Measurements from ENCODE around the gene WBP1.

DNA sequence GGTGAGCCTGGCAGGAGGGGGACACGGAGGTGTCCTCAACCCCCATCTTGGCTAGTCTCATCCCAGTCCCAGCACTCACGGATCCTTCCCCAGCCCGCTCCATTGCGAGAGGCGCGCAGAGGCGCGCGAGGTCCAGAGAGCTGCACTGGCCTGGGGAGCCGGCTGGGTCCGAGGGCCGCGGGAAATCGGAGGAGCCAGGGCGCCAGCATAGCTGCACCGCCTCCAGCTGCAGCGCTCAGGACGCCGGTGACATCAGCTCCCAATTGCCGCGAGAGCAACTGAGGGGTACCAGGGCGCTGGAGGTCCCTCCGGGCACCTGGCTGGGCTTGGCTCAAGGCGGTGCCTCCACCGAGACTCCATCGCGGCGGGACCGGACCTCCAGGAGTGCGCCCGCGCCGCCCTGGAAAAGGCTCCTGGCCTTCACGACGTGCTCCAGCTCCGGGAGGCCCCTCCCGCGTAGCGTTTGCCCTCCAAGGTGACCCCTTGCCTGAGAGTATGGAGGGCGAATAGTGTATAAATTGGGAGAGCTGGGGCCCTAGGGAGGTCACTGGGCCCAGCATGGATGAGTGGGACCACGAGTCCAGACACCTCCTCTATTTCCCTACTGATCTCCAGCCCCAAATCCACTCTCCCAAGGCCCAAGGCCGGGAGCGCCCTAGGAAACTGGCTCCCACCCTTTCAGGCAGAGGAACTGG is 22.0 kb upstream of the WBP1 start:
- TF ChIP-seq, protein P1, sequence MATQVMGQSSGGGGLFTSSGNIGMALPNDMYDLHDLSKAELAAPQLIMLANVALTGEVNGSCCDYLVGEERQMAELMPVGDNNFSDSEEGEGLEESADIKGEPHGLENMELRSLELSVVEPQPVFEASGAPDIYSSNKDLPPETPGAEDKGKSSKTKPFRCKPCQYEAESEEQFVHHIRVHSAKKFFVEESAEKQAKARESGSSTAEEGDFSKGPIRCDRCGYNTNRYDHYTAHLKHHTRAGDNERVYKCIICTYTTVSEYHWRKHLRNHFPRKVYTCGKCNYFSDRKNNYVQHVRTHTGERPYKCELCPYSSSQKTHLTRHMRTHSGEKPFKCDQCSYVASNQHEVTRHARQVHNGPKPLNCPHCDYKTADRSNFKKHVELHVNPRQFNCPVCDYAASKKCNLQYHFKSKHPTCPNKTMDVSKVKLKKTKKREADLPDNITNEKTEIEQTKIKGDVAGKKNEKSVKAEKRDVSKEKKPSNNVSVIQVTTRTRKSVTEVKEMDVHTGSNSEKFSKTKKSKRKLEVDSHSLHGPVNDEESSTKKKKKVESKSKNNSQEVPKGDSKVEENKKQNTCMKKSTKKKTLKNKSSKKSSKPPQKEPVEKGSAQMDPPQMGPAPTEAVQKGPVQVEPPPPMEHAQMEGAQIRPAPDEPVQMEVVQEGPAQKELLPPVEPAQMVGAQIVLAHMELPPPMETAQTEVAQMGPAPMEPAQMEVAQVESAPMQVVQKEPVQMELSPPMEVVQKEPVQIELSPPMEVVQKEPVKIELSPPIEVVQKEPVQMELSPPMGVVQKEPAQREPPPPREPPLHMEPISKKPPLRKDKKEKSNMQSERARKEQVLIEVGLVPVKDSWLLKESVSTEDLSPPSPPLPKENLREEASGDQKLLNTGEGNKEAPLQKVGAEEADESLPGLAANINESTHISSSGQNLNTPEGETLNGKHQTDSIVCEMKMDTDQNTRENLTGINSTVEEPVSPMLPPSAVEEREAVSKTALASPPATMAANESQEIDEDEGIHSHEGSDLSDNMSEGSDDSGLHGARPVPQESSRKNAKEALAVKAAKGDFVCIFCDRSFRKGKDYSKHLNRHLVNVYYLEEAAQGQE (IDR thresholded peaks at IDR 0.05; ENCODE audit: low read depth, low read length): no peak
- TF ChIP-seq, protein P2, sequence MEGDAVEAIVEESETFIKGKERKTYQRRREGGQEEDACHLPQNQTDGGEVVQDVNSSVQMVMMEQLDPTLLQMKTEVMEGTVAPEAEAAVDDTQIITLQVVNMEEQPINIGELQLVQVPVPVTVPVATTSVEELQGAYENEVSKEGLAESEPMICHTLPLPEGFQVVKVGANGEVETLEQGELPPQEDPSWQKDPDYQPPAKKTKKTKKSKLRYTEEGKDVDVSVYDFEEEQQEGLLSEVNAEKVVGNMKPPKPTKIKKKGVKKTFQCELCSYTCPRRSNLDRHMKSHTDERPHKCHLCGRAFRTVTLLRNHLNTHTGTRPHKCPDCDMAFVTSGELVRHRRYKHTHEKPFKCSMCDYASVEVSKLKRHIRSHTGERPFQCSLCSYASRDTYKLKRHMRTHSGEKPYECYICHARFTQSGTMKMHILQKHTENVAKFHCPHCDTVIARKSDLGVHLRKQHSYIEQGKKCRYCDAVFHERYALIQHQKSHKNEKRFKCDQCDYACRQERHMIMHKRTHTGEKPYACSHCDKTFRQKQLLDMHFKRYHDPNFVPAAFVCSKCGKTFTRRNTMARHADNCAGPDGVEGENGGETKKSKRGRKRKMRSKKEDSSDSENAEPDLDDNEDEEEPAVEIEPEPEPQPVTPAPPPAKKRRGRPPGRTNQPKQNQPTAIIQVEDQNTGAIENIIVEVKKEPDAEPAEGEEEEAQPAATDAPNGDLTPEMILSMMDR (IDR thresholded peaks at IDR 0.05 in 2 of 3, conservative IDR thresholded peaks at IDR 0.05 in 1 of 3; ENCODE audit: control insufficient read depth in 2 of 3, extremely low read depth in 1 of 3, insufficient read depth in 1 of 3, low read depth in 3 of 3, low read length in 3 of 3): no peak
- TF ChIP-seq, protein P3, sequence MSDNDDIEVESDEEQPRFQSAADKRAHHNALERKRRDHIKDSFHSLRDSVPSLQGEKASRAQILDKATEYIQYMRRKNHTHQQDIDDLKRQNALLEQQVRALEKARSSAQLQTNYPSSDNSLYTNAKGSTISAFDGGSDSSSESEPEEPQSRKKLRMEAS (IDR thresholded peaks at IDR 0.05; ENCODE audit: low read depth, low read length): no peak
- TF ChIP-seq ATF7 (IDR thresholded peaks at IDR 0.05; ENCODE audit: low read depth) (no peak), CREB1 (IDR thresholded peaks at IDR 0.05; ENCODE audit: low read depth) (no peak), RCOR1 (conservative IDR thresholded peaks at IDR 0.05; ENCODE audit: low read depth, low read length) (no peak), HCFC1 (IDR thresholded peaks at IDR 0.05; ENCODE audit: low read length) (no peak), POLR2A (IDR thresholded peaks at IDR 0.05; ENCODE audit: low read depth, low read length) (no peak; the same call in 1 of the 2 replicates), MTA3 (IDR thresholded peaks at IDR 0.05; ENCODE audit: borderline replicate concordance, low read length) (no peak), SP1 (IDR thresholded peaks at IDR 0.05; ENCODE audit: low read depth, low read length) (no peak), EZH2 (IDR thresholded peaks at IDR 0.05; ENCODE audit: borderline replicate concordance, control insufficient read depth, low read depth, low read length) (no peak), ZNF622 (IDR thresholded peaks at IDR 0.05) (no peak), YY1 (IDR thresholded peaks at IDR 0.05; ENCODE audit: low read depth, low read length) (no peak)
- TF ChIP-seq, protein P4, sequence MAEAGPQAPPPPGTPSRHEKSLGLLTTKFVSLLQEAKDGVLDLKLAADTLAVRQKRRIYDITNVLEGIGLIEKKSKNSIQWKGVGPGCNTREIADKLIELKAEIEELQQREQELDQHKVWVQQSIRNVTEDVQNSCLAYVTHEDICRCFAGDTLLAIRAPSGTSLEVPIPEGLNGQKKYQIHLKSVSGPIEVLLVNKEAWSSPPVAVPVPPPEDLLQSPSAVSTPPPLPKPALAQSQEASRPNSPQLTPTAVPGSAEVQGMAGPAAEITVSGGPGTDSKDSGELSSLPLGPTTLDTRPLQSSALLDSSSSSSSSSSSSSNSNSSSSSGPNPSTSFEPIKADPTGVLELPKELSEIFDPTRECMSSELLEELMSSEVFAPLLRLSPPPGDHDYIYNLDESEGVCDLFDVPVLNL (IDR thresholded peaks at IDR 0.05; ENCODE audit: low read depth, low read length): no peak
